GM21723 (cell line): ENCODE measurements around the gene KCTD12.
"Not testable (repeated sequence)": the region's sequence is repeated elsewhere in the genome, so short reads cannot be mapped to it uniquely, and the experiment has no call there.

ENCODE experiments used
- ATAC-seq: cut with Tn5 transposase; IDR thresholded peaks from one replicate; pipeline ENCODE4 v1.9.1; 2021; ENCODE audit warnings: mild to moderate bottlenecking, moderate library complexity; ENCODE audit not compliant: unreplicated experiment

Gene KCTD12

DNA sequence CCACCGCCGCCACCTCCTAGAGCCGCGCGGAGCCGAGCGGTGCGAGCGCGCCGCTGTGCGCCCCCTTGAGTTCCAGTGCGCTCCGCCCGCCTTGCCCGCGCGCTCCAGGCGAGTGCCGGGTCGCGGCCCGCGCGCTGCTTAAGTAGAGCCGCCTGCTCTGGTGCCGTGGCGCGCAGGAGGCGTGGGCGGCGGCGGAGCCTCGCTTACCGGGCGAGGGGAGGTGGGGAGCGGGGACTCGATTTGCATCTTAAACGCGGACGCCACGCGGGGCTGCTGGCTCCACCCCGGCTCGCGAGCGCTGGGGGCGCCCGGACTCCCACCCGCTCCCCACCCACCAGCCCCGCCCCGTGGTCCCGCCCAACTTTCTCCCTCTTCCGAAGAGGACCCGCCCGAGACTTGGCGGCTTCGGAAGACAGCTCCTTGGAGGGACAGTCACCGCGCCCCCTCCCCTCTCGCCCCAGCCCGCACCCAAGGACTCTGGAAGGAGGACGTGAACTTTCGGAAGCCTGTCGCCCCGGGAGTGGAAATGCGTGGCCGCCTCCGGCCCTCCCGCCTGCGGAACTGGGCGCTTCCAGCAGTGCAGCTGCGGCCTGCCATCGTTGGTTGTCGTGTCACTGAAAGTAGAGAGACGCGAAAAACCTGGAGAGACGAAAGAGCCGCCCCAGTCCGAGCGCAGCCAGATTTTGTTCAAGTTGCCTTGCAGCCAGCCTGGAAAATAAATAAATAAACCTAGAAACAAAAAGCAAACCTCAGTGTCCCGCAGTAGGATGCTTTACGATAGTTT is at the start of gene KCTD12:
TSS of gene KCTD12 (minus strand) at position 114 of the 784 bp plus-strand sequence. CDS start 257 bp downstream, outside the sequence.
- ATAC-seq = peak; percentile 68

DNA sequence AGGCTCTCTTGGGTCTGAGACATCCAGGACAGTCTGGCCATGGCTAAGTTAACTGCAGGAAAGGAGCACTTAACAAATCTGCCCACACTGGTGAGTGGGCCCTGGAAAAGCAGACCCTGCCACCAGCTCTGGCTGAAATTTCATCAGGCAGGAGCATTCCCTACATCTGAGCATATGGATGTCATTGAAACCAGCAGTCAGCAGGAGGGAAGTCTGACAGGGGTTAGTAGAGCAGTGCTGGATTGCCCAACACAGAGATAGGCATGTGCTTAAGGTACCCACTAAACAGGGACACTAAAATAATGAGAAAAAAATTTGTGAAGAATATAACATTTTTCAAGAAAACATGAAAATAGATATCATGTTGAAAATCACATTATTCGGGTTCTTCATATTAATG is 48.5 kb upstream of the KCTD12 start:
- no peak for ATAC-seq

DNA sequence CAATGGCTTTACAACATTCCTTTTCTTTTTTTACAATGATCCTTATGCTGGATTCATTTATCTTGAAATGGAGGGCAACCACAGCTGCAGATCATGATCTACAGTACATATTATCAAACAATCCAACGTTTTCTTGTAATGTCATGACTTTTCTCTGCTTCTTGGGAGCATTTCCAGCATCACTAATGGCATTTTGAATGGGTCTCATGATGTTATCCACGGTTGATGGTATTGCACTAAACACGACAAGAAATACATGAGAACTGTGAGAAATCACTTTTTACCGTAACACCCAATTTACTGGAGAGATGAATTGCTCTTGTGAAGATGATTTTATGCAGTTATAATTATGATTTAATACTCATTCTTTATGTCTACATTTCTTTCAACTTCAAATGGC is 45.9 kb upstream of the KCTD12 start:
- no peak for ATAC-seq

DNA sequence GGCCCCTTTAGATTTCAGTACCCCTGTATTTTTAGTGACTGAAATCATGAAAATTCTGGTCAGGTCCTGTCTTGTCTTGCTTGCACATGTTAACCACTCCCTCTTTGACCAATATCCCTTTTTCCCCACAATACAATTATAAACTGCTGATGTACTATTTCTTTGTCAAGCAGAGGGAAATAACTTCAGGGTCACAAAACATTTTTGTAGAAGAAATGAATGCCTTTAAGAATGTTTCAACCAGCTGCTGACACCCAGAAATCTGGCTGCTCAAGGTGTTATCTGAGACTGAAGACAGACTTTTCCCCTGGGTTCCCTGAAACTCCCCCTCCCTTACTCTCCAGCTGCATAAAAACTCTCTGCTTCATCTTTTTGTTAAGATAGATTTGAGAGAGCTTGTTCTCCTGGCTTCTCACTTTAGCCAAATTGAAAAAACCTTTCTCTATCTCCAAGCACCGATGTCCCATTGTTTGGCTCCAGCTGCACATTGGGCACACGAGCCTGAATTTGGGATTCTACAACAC is 43.7 kb upstream of the KCTD12 start:
- ATAC-seq = no peak

DNA sequence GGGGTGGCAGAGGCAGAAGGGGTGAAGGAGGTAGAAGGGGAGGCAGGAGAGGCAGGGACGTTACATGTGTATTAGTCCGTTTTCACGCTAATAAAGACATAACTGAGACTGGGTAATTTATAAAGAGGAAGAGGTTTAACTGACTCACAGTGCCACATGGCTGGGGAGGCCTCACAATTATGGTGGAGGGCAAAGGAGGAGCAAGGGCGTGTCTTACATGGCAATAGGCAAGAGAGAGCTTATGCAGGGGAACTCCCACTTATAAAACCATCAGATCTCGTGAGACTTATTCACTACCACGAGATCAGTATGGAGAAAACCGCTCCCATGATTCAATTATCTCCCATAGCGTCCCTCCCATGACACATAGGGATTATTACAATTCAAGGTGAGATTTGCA is 43.1 kb upstream of the KCTD12 start:
- no peak for ATAC-seq

DNA sequence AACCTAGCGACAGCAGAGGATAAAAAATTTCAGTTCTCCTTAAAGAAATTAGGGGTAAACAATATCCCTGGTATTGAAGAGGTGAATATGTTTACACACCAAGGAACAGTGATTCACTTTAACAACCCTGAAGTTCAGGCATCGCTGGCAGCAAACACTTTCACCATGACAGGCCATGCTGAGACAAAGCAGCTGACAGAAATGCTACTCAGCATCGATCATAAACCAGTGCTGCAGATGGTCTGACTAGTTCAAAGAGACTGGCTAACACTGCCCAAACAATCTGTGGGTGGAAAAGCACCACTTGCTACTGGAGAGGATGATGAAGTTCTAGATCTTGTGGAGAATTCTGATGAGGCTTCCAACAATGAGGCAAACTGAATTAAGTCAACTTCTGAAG is 42.3 kb upstream of the KCTD12 start:
- ATAC-seq = no peak

DNA sequence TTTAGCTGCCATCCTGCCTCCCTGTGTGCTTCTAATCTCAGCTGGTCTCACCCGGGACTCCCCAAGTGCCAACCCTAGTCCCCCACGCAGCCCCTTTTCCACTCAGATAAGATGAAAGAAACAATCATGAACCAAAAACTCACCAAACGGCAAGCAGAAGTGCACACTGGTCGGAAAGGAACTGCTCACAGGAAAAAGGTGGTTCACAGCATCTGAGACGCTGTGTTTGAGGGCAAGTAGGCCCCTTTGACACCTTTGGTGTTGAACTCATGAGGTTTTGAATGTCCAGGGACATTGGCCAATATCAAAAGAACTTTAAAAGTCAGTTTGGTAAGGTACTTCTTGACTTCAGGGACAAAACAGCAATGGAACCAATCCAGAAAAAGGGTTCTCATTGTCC is 41.8 kb upstream of the KCTD12 start:
- no peak for ATAC-seq

DNA sequence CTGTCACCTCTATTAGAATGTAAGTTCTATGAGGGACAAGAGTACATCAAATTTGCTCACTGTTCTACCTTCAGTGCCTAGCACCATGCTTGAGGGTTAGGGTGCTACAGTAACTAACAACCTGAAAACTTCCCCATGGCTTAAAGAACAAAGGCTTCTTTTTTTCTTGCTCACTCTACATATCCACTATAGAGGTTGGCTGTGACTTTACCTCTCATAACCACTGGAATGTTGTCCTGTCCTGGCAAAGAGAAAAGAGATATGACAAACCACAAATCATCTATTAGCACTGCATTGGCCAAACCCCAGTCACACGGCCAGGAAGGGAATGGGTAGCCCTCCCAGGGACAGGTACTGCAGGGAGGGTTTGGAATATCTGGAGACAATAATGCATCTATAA is 38.9 kb upstream of the KCTD12 start:
- no peak for ATAC-seq

DNA sequence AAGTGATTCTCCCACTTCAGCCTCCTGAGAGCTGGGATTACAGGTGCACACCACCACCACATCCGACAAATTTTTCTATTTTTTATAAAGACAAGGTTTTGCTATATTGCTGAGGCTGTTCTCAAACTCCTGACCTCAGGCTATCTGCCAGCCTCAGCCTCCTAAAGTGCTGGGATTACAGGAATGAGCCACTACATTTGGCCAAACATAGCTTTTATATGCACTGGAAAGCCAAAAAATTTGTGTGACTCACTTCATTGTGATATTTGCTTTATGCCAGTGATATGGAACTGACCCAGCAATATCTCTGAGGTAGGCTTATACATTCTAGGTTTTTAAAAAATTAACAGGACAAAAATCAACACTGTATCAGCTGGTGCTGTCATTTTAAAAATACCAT is 35.3 kb upstream of the KCTD12 start:
- no peak for ATAC-seq

DNA sequence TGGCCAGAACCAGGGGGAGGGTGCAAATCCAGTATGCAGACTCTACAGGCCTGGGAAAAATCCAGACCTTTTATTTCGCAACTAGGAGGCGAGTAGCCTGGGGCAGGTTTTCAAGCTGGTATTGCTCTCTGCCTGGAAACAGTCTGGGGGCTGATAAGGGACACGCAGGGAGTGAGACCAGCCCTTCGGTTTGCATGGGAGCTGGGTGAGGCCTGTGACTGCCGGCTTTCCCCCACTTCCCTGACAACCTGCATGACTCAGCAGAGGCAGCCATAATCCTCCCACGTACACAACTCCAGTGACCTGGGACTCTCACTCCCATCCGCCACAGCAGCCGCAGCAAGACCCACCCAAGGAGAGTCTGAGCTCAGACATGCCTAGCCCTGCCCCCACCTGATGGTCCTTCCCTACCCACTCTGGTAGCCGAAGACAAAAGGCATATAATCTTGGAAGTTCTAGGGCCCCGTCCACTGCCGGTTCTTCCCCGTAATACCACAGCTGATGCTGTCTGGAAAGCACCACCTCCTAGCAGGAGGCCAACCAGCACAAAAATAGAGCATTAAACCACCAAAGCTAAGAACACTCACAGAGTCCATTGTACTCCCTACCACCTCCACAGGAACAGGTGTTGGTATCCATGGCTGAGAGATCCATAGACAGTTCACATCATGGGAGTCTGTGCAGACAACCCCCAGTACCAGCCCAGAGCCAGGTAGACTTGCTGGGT is 31.7 kb upstream of the KCTD12 start:
- not testable (repeated sequence) for ATAC-seq

DNA sequence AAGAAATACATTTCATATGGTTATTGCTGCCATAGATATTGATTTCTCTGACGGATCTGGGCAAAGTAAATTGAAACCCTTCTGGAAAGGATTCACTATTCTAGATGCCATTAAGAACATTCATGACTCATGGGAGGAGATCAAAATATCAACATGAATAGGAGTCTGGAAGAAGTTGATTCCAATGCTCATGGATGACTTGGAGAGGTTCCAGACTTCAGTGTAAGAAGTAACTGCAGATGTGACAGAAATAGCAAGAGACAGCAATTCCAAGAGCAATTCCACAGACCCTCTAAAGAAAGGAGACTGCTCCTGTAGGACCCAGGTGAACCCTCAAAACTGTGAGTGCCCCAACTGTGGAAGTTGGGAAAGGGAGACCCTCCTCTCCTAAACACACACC is 30.9 kb upstream of the KCTD12 start:
- no peak for ATAC-seq

DNA sequence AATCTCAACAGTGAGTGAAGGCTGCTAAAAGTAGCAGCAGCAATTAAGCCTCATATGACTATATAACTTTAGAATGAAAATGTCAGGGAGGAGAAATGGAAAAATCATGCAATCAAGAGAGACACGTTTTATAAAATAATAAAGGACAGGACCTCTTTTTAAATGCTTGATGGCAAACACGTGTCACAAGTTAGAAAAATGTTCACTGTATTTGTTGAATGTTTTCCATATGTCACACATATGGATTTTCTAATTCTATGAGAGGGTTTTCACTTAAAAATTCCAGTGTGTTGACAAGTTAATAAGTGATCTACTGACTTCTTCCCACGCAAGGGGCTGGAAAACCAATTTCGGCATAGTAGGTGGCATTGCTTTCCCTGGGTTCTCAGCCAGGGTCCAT is 27.7 kb upstream of the KCTD12 start:
- ATAC-seq = no peak

DNA sequence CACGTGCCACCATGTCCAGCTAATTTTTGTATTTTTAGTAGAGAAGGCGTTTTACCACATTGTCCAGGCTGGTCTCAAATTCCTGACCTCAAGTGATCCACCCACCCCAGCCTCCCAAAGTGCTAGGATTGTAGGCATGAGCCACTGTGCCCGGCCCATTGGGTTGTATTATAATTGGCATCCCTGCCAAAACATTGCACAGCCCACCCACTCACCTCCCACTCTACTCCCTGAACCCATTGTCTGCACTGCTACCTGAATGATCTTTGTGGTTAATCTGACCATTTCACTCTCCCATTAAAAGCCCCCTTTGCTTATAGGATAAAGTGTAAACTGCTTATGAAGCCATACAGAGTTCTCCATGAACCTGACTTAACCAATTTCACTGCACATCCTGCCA is 26.3 kb upstream of the KCTD12 start:
- no peak for ATAC-seq

DNA sequence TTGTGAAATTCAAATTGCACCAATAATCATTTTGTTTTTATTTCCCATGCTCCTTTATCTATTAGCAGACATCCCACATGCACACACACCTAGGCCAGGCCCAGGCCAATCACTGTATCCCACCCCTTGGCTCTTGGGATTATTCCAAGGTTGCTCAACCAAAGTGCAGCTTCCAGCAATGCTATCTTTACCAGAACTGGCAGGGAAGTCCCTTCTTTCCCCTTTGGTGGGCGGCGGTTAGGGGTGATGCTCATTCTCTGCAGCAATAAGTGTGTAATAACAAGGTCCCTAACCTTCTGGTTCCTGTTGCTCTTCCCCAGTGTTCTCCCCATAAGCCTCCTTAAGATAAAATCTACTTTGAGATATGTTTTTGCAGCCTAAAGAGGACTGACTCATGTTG is 18.3 kb upstream of the KCTD12 start:
- no peak for ATAC-seq

DNA sequence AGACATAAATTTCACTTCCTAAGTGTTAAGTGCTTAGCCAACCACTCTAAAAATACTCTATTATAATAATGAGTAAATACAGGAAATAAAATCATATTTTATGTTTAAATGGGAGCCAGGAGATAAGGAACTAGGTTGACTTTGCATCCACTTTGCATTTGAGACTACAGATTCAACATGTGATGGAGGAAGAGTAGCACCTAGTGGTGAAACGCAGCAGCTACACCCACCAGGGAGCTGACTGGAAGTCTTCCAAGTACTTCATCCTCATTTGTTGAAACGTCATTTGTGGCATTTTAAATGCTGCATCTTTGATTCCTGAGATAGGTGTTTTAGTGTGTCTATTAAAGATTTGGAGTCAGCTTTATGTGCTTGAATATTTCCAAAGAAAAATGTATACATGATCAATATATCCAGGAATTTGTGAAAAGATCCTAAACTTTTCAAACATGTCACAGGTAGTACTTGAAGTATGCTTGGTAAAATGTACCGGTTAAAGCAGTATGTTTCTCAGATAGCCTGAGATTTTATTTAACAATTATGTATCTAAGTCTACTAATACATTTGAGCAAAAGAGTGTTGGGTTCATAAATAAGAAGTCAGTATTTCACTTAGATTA is 17.4 kb upstream of the KCTD12 start:
- ATAC-seq = peak; percentile 99

DNA sequence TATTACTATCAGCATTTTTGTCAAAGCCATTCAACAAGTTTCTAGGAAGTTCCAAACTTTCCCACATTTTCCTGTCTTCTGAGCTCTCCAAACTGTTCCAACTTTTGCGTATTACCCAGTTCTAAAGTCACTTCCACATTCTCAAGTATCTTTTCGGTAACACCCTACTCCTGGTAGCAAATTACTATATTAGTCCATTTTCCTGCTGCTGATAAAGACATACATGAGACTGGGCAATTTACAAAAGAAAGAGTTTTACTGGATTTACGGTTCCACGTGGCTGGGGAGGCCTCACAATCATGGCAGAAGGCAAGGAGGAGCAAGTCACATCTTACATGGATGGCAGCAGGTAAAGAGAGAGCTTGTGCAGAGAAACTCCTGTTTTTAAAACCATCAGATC is 12.9 kb upstream of the KCTD12 start:
- not testable (repeated sequence) for ATAC-seq

DNA sequence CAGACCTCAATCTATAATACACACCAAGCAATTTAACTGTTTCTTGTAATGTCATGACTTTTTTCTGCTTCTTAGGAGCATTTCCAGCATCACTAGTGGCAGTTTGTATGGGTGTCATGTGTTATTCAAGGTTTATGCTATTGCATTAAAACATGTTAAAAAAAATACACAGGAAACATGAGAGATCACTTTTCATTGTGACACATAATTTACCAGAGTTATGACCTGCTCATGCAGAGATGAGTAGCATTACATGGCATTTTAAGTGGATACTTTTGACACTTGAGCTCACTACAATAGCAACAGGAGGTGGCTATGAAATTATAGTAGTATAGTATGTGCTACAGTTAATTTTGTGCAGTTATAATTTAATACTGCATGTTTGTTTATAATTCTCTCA is 11.0 kb upstream of the KCTD12 start:
- not testable (repeated sequence) for ATAC-seq

DNA sequence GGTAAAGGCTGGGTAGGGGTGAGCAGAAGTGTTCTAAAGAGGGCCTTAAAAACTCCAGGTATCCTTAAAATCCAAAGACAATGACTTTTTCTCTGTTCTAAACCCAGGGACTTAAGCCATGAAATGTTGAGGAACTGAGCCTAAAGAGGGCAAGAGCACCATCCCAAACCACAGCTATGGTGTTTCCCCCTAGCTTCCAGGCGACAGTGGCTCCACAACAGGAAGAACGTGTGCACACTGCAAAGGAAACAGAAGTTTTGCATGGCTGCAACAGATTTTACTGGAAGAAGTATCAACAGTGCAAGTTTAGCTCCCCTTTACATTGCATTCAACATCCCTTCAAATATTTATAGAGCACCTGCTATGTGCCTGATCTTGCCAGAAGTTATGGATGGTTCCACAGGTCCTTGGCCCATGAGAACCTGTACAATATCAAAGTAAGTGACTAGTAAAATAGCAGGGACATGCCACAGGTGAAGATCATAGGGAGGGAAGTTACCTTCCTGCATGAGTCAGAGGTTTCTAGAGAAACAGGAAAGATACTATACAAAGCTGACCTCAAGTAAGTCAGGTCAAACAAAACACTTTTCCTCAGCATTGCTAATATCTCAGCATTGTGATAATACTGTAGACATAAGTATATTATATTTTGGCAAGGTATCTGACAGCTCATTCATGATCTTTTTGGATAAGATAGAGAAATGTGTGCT is 8.4 kb upstream of the KCTD12 start:
- peak; percentile 58 for ATAC-seq

DNA sequence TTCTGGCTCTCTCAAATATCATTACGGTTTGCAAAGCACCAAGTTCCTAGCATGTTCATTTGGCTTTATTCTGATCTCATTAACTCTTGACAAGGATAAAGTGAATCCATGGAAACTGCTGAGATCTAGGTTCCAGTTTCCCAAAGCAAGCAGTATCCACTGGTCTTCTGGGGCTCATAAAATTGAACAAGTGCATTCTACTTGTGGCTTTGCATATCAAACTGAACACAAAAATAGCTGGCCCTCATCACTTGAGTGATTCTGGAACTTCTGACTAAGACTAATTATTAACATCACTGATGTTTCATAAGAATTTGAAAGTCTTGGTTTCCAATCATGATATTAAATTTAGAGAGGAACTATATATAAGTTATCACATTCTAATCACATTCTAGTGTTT is 6.3 kb upstream of the KCTD12 start:
- no peak for ATAC-seq

DNA sequence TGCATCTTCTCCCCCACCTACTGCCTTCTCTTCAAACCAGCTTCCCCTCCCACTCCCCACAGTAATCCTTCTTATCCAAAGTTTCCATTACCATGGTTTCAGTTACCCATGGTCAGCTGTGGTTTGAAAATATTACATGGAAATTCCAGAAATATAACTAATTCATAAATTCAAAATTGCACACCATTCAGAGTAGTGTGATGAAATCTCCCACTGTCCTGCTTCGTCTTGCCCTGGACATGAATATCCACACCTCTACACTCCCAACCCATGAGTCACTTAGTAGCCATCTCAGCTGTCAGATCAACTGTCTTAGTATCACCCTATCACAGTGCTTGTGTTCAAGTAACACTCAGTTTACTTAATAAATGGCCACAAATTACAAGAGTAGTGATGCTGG is 3.8 kb upstream of the KCTD12 start:
- no peak for ATAC-seq

DNA sequence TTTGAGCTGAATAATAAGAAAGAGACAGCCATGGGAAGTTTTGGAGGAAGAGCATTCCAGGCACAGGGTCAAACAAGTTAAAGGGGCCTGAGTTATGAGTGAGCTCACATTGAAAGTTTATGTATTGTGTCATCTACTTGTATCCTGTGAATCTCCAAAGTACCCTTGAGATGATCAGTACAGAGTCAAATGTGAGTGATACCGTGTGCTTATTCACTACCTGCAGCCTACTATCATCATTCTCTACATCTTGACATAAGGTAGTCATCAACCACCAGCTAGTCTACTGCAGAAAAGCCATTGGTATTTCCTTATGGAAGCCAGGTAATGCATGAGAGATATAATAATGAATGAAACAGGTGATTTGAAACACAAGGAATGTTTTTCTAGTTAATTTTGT is 3.0 kb upstream of the KCTD12 start:
- ATAC-seq = no peak
